Spleen (tissue), 11 donors: ENCODE results near the gene ATP5ME. TPM values are rescaled to one million over a fixed set of nuclear protein-coding genes. Genes with fewer than 3 reads are reported as not detected.
"Not testable (repeated sequence)": the region's sequence is repeated elsewhere in the genome, so short reads cannot be mapped to it uniquely, and the experiment has no call there.

Experiments used
- DNase-seq: peaks from one replicate; pipeline ENCODE4 v3.0.0-alpha.2; 2020
- H3K27ac ChIP-seq, 8 donors: fragments of 200-600 bp; sonication (generic) in 7 of 8; 1 replicate in 4 of 8; 2 replicates in 4 of 8; pipeline versions ENCODE4 v1.5.0 to v1.8.0; 2016 to 2021; ENCODE audit warnings: inconsistent platforms in 4 of 8, mild to moderate bottlenecking in 4 of 8, moderate library complexity in 1 of 8
- H3K27me3 ChIP-seq, 7 donors: fragments of 200-600 bp; sonication (generic) in 6 of 7; replicated peaks in 1 of 7; 1 replicate in 4 of 7; 2 replicates in 3 of 7; pipeline versions ENCODE4 v1.5.0 to v1.8.0; 2016 to 2021; ENCODE audit warnings: inconsistent platforms in 3 of 7, mild to moderate bottlenecking in 1 of 7
- H3K36me3 ChIP-seq, 6 donors: fragments of 200-600 bp; sonication (generic) in 5 of 6; 1 replicate in 4 of 6; 2 replicates in 2 of 6; pipeline versions ENCODE4 v1.5.0 to v1.8.0; 2016 to 2021; ENCODE audit warnings: inconsistent platforms in 2 of 6
- H3K4me1 ChIP-seq, 6 donors: fragments of 200-600 bp; sonication (generic) in 5 of 6; 1 replicate in 3 of 6; 2 replicates in 3 of 6; pipeline versions ENCODE4 v1.5.0 to v1.8.0; 2016 to 2021; ENCODE audit warnings: inconsistent platforms in 3 of 6
- H3K4me3 ChIP-seq, 8 donors: fragments of 200-600 bp; sonication (generic) in 7 of 8; 1 replicate in 4 of 8; 2 replicates in 4 of 8; pipeline versions ENCODE4 v1.5.0 to v1.8.0; 2016 to 2021; ENCODE audit warnings: inconsistent platforms in 4 of 8, mild to moderate bottlenecking in 4 of 8, moderate library complexity in 2 of 8
- H3K9me3 ChIP-seq, 8 donors: fragments of 200-600 bp; sonication (generic) in 7 of 8; 1 replicate in 4 of 8; 2 replicates in 4 of 8; pipeline versions ENCODE4 v1.5.0 to v1.8.0; 2016 to 2021; ENCODE audit warnings: inconsistent platforms in 4 of 8
- POLR2A ChIP-seq, 3 donors: fragments of 450-650 bp; IDR thresholded peaks; one replicate each; pipeline ENCODE4 v1.5.1; 2017; ENCODE audit warnings: antibody characterized with exemption in 3 of 3, mild to moderate bottlenecking in 1 of 3
- POLR2AphosphoS5 ChIP-seq, 3 donors: sonication (generic); formaldehyde crosslinking; IDR thresholded peaks; one replicate each; pipeline ENCODE4 v1.5.1; 2017; ENCODE audit warnings: antibody characterized with exemption in 3 of 3
- WGBS, 5 donors: extraction: QIAGEN DNeasy Blood & Tissue Kit in 3 of 5; methylation state at CpG; one replicate each; pipeline versions ENCODE4 v1.1.5 to v1.1.7; 2013 to 2018; 5-methylcytosine and 5-hydroxymethylcytosine counted together
- intact Hi-C: fragments of 100-400 bp; cut with DNase I; formaldehyde crosslinking; loops from one replicate; pipeline ENCODE4 v1.15.0; 2023; ENCODE audit warnings: low total_unique reads
- polyA plus RNA-seq, 3 donors: library from polyadenylated mRNA; stranded (reverse); fragments of 200-250 nt; gene quantifications; one replicate each; pipeline ENCODE4 v1.2.1, GENCODE V29; 2013
- total RNA-seq, 7 donors: library from RNA; depleted of rRNA in 3 of 7; stranded (reverse); fragments of >200 nt in 3 of 7; fragmentation: NEBNext Ultra II Directional in 4 of 7; extraction: Animal tissue kit (Norgen Biotek cat#: 25700) in 4 of 7; gene quantifications; one replicate each; pipeline versions ENCODE4 v1.1.0 to v1.2.1, GENCODE V29; 2016 to 2021
- TF ChIP-seq, protein P1 (sequence below), 11 experiments: fragments of 200-600 bp in 7 of 11; fragments of 450-650 bp in 4 of 11; sonication (generic) in 4 of 11; IDR thresholded peaks in 8 of 11; conservative IDR thresholded peaks in 3 of 11; 1 replicate in 7 of 11; 2 replicates in 4 of 11; pipeline versions ENCODE4 v1.4.0 to v1.8.0; 2016 to 2021; ENCODE audit warnings: antibody characterized with exemption in 11 of 11, inconsistent platforms in 4 of 11, mild to moderate bottlenecking in 1 of 11
- donor health status: healthy with polysubstance abuse.
- donor health status: DM: no; HTN: no; CAD: no; lungs with moderate emphysema.
- donor health status: DM: no; HTN: no; CAD: no.
- donor health status: Bipolar disorder and iron deficiency.
- donor health status: healthy.
- donor health status: DM: no; HTN: no; CAD: no.
- donor health status: DM: yes; HTN: yes; CAD: no.

Gene ATP5ME
- total and polyA plus RNA-seq, 10 donors, result 51.7 to 497 (median 169) TPM

DNA sequence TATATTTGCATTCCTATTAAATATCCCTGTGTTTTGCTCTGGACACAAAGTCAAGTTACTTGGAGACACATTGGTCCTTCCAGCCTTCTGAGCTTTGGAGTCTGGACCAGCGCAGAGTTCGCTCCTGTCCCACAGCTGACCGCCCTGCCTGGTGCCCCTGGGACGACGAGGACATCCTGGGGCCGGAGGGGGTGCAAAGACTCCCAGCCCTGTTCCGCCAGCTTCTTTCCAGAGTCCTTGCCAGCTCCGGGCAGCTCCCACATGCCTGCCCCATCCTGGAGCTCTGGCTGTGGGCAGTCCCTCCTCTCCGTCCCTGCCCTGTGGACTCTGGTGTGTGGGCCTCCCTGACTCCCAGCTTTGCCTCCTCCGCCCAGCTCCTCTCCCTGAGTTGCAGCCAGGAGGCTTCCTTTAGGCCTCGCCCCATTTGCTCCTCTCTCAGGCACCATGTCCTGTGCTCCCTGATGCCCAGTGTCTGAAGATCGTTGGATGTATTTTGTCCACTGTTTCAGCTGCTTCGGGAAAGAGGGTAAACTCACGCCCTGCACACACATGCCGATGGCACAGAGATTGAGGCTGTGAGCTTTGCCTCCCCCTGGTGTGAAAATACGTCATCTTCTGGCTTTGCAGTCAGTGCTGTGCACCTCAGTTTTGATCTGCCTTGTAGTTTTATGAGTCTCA is 26.6 kb upstream of the ATP5ME start:
- TF ChIP-seq POLR2AphosphoS5 (IDR thresholded peaks at IDR 0.05), result peak in 2 of 3 donors; percentile 34 to 37
- TF ChIP-seq, protein P1, sequence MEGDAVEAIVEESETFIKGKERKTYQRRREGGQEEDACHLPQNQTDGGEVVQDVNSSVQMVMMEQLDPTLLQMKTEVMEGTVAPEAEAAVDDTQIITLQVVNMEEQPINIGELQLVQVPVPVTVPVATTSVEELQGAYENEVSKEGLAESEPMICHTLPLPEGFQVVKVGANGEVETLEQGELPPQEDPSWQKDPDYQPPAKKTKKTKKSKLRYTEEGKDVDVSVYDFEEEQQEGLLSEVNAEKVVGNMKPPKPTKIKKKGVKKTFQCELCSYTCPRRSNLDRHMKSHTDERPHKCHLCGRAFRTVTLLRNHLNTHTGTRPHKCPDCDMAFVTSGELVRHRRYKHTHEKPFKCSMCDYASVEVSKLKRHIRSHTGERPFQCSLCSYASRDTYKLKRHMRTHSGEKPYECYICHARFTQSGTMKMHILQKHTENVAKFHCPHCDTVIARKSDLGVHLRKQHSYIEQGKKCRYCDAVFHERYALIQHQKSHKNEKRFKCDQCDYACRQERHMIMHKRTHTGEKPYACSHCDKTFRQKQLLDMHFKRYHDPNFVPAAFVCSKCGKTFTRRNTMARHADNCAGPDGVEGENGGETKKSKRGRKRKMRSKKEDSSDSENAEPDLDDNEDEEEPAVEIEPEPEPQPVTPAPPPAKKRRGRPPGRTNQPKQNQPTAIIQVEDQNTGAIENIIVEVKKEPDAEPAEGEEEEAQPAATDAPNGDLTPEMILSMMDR (IDR thresholded peaks at IDR 0.05 in 8 of 11, conservative IDR thresholded peaks at IDR 0.05 in 3 of 11), result no peak
- Histone ChIP-seq H3K36me3 (no peaks in the 10 kb centered on the region), H3K27ac (peak overlapping the region in 5 of 8 donors; percentile 0 to 87 (median 72)), H3K9me3 (no peaks in the 10 kb centered on the region), H3K4me1 (peaks cover 4 to 44% (median 23%) of the 10 kb centered on the region in 6 donors), H3K27me3 (no peaks in the 10 kb centered on the region), H3K4me3 (no peak overlapping the region)
- WGBS, 5 donors, result 83 to 90% (median 87%) methylated on average over 16 of the region's 16 CpGs
- peak; percentile 74 for DNase-seq
- intact Hi-C loops, result no loop called here

DNA sequence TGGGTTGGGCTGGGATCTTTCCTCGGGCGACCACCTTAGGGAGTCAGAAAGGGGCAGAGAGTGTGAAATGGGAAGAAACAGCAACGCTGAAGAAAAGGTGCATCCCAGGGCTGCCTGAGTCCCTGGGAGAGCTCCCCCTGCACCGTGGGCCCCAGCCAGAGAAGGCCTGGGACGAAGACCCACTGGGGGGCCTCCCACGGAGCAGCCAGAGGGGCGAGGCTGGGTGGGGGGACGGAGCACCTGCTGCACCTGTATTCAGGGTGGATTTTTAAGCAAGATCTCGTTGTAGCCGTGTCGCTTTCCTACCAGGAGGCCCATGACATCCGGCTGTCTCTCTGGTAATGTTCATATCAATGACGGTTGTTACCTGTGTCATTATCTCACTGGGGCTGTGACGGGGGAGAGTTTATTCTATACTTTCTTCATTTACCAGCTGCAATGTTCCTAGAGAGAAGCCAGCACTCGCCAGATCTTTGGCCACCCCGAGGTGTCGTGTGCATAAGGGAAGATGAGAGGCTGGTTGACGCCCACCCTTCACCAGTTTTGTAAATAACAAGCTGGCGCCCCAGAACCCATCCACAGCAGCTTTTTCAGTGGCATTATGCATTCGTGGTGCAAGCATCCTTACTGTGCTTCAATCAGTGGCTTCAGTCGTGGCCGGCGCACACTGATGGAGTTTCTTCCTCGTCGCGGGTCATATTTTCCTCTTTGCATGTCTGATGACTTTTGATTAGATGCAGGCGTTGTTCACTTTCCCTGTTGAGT is 25.9 kb upstream of the ATP5ME start:
- 84 to 89% (median 86%) methylated on average over 25 to 27 of the region's 27 CpGs for WGBS, 5 donors
- H3K9me3 ChIP-seq, result no peaks in the 10 kb centered on the region
- TF ChIP-seq, protein P1 (IDR thresholded peaks at IDR 0.05 in 8 of 11, conservative IDR thresholded peaks at IDR 0.05 in 3 of 11), result no peak
- TF ChIP-seq POLR2A (IDR thresholded peaks at IDR 0.05), result no peak
- no peak for TF ChIP-seq POLR2AphosphoS5 (IDR thresholded peaks at IDR 0.05)
- DNase-seq, result peak; percentile 80
- no peaks in the 10 kb centered on the region for H3K27me3 ChIP-seq
- H3K4me3 ChIP-seq, result peak overlapping the region in 1 of 8 donors; percentile 53
- H3K4me1 ChIP-seq, result peaks cover 4 to 40% (median 21%) of the 10 kb centered on the region in 6 donors
- no peaks in the 10 kb centered on the region for H3K36me3 ChIP-seq
- H3K27ac ChIP-seq, result peak overlapping the region; percentile 5 to 87 (median 73)
- intact Hi-C loops, result no loop called here

DNA sequence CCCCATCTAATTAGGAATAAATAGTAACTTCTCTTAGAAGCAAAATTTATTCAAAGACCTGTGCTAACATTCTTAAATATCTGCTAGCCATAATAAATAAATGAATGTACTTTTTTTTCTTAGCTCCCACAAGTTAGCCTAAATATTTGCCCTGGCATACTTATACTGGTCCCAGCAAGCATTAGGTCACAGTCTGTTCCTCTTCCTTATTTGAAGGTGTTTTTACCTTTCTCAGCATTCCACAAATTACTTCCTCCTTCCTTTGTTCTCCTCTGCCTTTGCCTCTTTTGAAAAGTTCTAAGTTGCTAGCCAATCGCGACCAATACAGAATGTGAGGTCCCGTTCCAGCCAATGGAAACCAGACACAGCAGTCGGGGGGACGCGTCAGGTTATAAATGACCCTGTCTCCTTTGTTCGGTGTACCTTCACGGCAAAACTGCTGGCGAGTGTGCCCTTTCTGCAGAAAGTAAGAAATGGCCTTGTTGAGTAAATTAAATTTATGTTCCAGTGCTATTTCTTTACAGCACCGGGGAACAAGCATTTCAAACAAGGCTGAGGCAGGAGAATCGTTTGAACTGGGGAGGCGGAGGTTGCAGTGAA is 20.4 kb upstream of the ATP5ME start:
- H3K9me3 ChIP-seq, H3K4me3 ChIP-seq, H3K36me3 ChIP-seq, H3K27ac ChIP-seq, H3K27me3 ChIP-seq, intact Hi-C loops, DNase-seq: not testable (repeated sequence)
- 89 to 92% (median 91%) methylated on average over 12 of the region's 12 CpGs for WGBS, 5 donors
- peaks cover 4 to 19% (median 13%) of the 10 kb centered on the region in 6 donors for H3K4me1 ChIP-seq

DNA sequence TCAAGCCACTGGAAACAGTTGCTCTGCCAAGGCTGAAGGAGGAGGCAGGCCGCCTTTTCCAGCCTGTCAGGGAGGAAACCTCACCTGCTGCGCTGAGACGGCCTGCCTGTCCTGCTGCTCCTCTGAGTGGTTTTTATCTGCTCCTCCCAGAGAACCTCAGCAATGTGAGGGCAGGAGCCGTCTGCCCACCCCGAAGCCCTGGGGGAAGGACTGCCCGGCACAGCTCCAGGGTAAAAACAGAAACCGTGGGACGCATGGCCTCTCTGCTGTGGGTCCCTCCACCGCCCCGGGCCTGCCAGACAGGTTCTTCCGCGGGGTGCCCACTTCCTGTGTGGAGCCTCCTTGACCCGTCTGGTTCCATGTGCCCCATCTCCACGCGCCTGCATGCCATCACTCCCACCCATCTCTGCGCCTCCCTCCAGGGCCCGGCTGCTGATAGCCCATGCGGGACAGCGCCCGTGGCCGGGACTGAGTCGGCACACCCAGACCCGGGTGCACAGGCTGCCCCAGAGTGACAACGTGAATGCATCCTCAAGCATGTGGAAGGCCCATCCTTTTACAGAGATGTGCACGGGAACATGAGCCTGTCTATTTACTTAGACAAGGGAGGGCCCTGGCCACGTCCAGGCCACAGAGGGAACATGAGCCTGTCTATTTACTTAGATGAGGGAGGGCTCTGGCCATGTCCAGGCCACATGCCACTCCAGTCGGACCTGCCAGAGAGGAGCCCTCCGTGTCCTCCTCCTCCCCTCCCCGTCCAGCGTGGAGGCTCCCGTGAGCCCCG is 18.9 kb upstream of the ATP5ME start:
- Histone ChIP-seq H3K27ac (no peak overlapping the region), H3K36me3 (no peaks in the 10 kb centered on the region), H3K4me3 (no peak overlapping the region), H3K27me3 (peaks cover 0 to 17% (median 0%) of the 10 kb centered on the region in 7 donors), H3K4me1 (peaks cover 7 to 25% (median 21%) of the 10 kb centered on the region in 6 donors), H3K9me3 (no peaks in the 10 kb centered on the region)
- DNase-seq, result peak; percentile 73
- TF ChIP-seq POLR2AphosphoS5 (IDR thresholded peaks at IDR 0.05), result no peak
- TF ChIP-seq, protein P1 (IDR thresholded peaks at IDR 0.05 in 8 of 11, conservative IDR thresholded peaks at IDR 0.05 in 3 of 11), result no peak
- no peak for TF ChIP-seq POLR2A (IDR thresholded peaks at IDR 0.05)
- 80 to 87% (median 85%) methylated on average over 24 to 32 of the region's 32 CpGs for WGBS, 5 donors
- intact Hi-C loops, result no loop called here
